Activated naive CD8-positive, alpha-beta T cell treated with anti-CD3 and anti-CD28 coated beads, Interleukin-2, amount 50 U/mL, for 24 hours (primary cell): ENCODE results near the gene ANAPC16.
"Not testable (repeated sequence)": the region's sequence is repeated elsewhere in the genome, so short reads cannot be mapped to it uniquely, and the experiment has no call there.

ENCODE experiments used
- ATAC-seq: fragments of 150-1000 bp; cut with Tn5 transposase; one replicate; pipeline ENCODE4 v1.10.0; 2021
- DNase-seq: peaks from one replicate; pipeline ENCODE4 v3.0.0; 2021
- H3K27ac Mint-ChIP-seq: one replicate; pipeline ENCODE4 v1.8.0; 2021; ENCODE audit warnings: mild to moderate bottlenecking, mixed read lengths
- H3K27me3 Mint-ChIP-seq: one replicate; pipeline ENCODE4 v1.8.0; 2021; ENCODE audit warnings: mixed read lengths
- H3K36me3 Mint-ChIP-seq: one replicate; pipeline ENCODE4 v1.8.0; 2021; ENCODE audit warnings: low read depth, mixed read lengths
- H3K4me1 Mint-ChIP-seq: one replicate; pipeline ENCODE4 v1.8.0; 2021; ENCODE audit warnings: mixed read lengths
- H3K4me3 Mint-ChIP-seq: one replicate; pipeline ENCODE4 v1.8.0; 2021; ENCODE audit warnings: mild to moderate bottlenecking, moderate library complexity, mixed read lengths
- H3K9me3 Mint-ChIP-seq: one replicate; pipeline ENCODE4 v1.8.0; 2021; ENCODE audit warnings: mixed read lengths

The ANAPC16 gene

DNA sequence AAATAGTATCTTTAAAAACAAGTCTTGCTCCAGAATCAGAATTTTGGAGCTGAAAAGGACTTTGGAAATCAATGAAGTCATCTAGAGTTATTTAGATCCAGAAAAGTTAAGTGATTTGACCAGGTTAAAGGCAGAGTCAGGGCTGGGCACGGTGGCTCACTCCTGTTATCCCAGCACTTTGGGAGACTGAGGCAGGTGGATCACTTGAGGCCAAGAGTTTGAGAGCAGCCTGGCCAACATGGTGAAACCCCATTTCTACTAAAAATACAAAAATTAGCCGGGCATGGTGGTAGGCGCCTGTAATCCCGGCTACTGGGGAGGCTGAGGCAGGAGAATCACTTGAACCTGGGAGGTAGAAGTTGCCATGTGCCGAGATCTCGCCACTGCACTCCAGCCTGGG is 8.4 kb downstream of the ANAPC16 start:
- not testable (repeated sequence) for H3K27me3 Mint-ChIP-seq, ATAC-seq, H3K9me3 Mint-ChIP-seq, DNase-seq
- peaks cover 34% of the 10 kb centered on the region for H3K36me3 Mint-ChIP-seq
- peak overlapping the region; percentile 86 for H3K27ac Mint-ChIP-seq
- H3K4me3 Mint-ChIP-seq, result peak overlapping the region; percentile 40
- H3K4me1 Mint-ChIP-seq, result peaks cover 63% of the 10 kb centered on the region

DNA sequence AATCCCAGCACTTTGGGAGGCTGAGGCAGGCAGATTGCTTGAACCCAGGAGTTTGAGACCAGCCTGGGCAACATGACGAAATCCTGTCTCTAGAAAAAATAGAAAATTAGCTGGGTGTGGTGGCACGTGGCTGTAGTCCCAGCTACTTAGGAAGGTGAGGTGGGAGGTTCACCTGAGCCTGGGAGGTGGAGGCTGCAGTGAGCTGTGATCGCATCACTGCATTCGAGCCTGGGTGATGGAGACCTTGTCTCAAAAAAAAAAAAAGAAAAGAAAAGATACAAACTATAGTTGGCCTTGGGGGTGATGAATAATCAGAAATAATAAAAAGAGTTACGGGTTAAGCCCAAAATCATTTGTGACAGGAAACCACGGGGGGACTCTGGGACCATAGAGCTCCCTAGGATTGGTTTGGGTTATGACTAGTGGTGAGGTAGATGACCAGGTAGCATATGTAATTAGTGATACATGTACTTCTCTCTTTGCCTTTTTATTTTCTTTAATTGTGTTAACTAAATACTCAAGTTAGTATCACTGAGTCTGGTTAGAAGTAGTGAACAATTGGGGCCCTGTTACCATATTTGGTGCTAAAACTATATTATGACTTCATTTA is 10.7 kb downstream of the ANAPC16 start:
- Mint-ChIP-seq H3K36me3 (peaks cover 41% of the 10 kb centered on the region), H3K27ac (peak overlapping the region; percentile 77), H3K4me1 (peaks cover 64% of the 10 kb centered on the region), H3K9me3 (no peaks in the 10 kb centered on the region), H3K4me3 (no peak overlapping the region), H3K27me3 (no peaks in the 10 kb centered on the region)
- DNase-seq (no peak), ATAC-seq (no peak)

DNA sequence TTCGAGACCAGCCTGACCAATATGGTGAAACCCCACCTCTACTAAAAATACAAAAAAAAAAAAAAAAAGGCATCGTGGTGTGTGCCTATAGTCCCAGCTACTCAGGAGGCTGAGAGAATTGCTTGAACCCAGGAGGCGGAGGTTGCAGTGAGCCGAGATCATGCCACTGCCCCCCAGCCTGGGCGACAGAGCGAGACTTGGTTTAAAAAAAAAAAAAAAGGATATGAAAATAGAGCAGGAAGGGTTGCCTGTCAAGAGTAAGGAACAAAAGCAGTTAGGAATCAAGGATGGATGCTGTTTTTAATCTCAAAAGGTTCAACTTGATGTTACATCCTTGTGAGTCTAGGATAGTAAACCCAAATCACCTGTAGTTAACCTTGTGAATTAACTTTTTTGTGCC is 12.0 kb downstream of the ANAPC16 start:
- Mint-ChIP-seq H3K27me3 (no peaks in the 10 kb centered on the region), H3K4me3 (no peak overlapping the region), H3K9me3 (no peaks in the 10 kb centered on the region), H3K36me3 (peaks cover 41% of the 10 kb centered on the region), H3K27ac (no peak overlapping the region), H3K4me1 (peaks cover 57% of the 10 kb centered on the region)
- ATAC-seq, result no peak
- DNase-seq, result no peak

DNA sequence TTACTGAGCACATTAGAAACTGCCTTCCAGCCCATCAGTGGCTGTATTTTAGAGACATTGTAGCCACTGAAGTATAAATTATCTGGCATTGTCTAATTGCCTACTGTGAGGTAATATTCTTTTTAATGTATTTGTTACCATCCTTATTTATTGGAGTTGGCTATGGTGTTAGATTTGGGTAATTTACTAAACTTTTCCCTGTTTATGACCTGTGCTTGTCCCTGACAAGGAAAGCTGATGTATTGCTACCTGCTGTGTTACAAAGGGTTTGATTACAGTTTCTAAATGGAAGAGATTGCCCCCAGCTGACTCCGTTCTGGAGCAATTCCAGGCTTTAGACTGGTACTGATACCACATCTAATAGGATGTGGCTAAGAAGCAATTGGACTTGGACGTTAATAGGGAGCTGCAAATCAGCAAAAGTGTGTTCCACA is 12.5 kb downstream of the ANAPC16 start:
- Mint-ChIP-seq H3K4me1 (peaks cover 52% of the 10 kb centered on the region), H3K4me3 (no peak overlapping the region), H3K27ac (no peak overlapping the region), H3K9me3 (no peaks in the 10 kb centered on the region), H3K36me3 (peaks cover 46% of the 10 kb centered on the region), H3K27me3 (no peaks in the 10 kb centered on the region)
- no peak for DNase-seq
- ATAC-seq, result no peak

DNA sequence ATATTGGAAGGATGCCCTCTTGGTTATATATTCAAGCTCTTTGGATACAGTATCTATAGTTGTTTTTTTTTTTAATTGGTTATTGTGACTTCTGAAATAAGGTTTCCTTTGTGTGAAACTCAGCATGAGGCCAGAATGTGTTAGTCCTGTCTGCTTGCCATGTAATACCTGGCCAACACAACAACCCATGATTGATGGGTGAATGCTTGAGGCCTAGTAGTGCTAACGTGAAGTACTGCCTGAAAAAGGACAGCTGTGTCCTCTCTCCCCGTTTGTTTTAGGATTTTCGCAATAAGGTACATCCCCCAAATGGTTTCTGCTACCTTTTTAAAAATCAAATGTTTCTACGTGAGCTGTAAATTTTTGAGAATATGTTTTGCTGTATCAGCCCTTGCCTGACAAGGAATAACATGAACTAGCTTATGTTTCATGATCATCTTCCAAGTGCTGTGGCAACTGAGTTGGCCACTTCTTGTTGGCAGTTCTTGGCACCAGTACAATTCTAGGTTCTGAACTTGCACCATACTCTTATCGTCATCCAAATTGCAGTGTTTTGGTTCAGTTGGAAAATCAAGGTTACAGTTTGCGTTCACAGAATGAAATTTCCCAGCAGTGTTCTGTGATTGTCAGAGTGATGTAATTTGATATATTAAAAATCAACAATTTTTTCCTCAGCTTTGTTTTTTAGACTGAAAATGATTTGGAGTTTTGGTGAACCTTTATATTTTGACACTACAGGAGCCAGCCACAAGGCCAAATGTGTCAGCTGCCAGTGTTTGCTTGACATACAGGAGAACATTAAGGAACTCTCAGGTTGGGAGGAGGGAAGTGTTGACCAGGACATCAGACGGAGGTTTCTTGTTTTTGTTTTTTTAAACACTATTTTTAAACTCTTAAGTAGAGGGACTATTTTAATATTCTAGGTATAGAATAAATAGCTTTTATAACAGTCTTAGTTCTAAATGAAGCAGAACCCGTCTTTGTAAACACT is 13.7 kb downstream of the ANAPC16 start:
- DNase-seq, result no peak
- no peaks in the 10 kb centered on the region for H3K27me3 Mint-ChIP-seq
- H3K9me3 Mint-ChIP-seq, result no peaks in the 10 kb centered on the region
- peak overlapping the region; percentile 41 for H3K27ac Mint-ChIP-seq
- no peak for ATAC-seq
- peaks cover 43% of the 10 kb centered on the region for H3K36me3 Mint-ChIP-seq
- peaks cover 42% of the 10 kb centered on the region for H3K4me1 Mint-ChIP-seq
- H3K4me3 Mint-ChIP-seq, result no peak overlapping the region

DNA sequence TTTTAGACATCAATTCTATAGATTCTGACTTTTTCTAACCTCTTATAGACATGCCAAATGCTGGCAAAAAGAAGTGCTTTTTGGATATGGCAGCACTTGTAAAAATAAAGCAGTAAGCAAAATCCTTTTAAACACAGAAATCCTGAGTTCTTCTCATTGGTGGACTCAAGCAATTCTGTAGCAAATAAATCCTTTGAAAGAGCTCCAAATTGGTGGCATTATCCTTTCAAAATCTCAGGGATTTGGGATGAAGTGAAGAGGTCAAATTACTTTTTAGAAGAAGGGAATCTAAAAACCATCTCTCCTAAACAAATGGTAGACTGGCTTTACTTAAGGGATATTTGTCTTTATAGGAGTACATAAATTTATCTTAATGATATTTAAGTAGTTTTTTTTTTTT is 17.8 kb downstream of the ANAPC16 start:
- Mint-ChIP-seq H3K9me3 (no peaks in the 10 kb centered on the region), H3K36me3 (peaks cover 46% of the 10 kb centered on the region), H3K27ac (no peak overlapping the region), H3K4me3 (no peak overlapping the region), H3K4me1 (peaks cover 18% of the 10 kb centered on the region), H3K27me3 (no peaks in the 10 kb centered on the region)
- ATAC-seq, result no peak
- no peak for DNase-seq

DNA sequence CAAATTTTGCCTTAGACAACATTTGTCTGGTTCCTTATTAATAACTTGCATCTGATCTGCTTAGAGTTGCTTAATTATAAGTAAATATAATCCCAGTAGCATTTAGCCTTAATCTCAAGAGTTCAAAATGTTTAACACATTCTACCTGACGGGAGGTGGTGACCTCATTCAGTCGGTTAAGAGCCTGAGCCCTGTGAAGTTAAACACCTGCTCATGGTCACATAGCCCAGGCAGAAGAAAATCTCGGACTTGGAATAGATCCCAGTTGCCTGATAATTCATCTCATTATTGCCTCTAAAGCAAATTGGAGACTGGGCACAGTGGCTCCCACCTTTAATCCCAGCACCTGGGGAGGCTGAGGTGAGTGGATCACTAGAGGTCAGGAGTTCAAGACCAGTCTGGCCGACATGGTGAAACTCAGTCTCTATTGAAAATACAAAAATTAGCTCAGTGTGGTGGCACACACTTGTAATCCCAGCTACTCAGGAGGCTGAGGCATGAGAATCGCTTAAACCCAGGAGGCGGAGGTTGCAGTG is 18.8 kb downstream of the ANAPC16 start:
- H3K27me3 Mint-ChIP-seq, result no peaks in the 10 kb centered on the region
- H3K9me3 Mint-ChIP-seq, result no peaks in the 10 kb centered on the region
- H3K4me3 Mint-ChIP-seq, result no peak overlapping the region
- no peak overlapping the region for H3K27ac Mint-ChIP-seq
- peaks cover 42% of the 10 kb centered on the region for H3K36me3 Mint-ChIP-seq
- H3K4me1 Mint-ChIP-seq, result peaks cover 12% of the 10 kb centered on the region
- DNase-seq (no peak), ATAC-seq (no peak)

DNA sequence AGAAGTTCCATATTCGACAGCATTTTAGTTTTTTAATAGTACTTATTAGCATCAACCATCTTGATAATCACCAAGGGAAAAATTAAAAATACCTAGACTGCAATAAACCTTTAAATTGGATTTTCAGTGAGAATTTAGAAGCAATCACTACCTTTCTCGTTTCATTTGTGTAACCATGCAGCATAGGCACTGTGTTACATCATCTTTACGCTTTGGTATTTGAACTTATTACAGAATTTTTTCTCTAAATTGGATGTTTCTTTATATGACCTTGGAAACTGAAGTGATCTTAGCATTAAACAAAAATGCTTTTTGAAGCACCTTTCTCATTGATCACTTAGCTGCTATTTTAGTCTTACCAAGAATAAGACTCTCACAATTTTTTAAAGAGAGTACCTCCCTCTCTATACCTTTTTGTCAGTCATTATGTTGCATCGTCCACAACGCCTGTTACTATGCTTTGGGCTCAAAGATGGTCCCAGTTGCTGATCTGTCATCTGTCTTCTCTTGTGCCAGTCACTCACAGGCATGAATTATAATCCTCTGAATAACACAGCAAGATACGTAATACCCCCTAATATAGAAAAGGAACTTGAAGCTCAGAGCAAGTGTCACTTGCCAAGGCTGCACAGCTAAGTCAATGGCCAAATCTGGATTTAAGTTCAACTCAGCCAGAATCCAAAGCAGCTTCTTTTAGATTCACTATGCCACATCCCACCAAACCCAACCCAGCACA is 19.9 kb downstream of the ANAPC16 start:
- Mint-ChIP-seq H3K27me3 (no peaks in the 10 kb centered on the region), H3K27ac (peak overlapping the region; percentile 20), H3K9me3 (no peaks in the 10 kb centered on the region), H3K4me1 (peaks cover 10% of the 10 kb centered on the region), H3K36me3 (peaks cover 33% of the 10 kb centered on the region), H3K4me3 (no peak overlapping the region)
- no peak for DNase-seq
- no peak for ATAC-seq

DNA sequence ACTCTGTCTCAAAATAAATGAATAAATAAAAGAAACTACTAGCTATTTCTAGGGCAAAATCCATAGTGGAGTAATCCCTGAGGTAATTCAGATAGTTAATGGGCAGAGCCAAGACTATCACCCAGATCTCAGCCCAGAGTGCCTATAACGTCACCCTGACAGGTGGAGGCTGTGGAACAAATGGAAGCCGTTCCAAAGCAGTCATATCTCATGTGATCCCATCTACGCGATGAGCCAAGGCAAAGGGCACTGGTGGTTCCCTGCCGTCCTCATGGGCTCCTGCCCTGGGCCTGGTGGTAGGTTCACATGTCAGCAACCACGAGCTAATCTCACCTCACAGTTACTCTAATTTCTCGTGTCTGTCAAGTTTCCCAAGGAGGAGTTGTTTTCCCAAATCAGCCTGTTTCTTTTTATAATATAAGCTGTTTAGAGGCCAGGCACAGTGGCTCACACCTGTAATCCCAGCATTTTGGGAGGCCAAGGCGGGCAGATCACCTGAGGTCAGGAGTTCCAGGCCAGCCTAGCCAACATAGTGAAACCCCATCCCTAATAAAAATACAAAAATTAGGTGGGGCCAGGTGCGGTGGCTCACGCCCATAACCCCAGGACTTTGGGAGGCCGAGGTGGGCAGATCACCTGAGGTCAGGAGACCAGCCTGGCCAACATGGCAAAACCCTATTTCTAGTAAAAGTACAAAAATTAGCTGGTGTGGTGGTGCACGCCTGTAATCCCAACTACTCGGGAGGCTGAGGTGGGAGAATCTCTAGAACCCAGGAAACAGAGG is 22.8 kb downstream of the ANAPC16 start:
- ATAC-seq, result no peak
- Mint-ChIP-seq H3K4me3 (no peak overlapping the region), H3K4me1 (peaks cover 33% of the 10 kb centered on the region)

DNA sequence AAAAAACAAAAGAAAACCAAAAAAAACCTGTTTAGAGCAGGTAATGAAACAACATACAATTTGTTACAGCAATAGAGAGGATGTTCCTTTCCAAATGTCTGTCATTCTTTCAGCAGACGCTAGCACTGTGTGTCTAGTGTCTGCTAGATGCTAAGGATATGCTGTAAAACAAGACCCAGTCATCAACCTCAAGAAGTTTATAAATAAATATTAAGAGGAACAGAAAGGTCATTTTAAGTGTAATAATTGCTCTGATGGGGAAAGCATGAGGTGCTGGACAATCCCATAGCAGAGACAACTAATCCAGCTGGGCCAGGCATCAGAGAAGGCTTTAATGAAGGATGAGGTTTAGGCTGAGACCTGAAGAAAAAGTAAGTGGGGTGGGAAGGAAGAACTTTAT is 23.6 kb downstream of the ANAPC16 start:
- H3K9me3 Mint-ChIP-seq, result no peaks in the 10 kb centered on the region
- ATAC-seq (no peak), DNase-seq (no peak)
- H3K4me1 Mint-ChIP-seq, result peaks cover 42% of the 10 kb centered on the region
- peaks cover 14% of the 10 kb centered on the region for H3K36me3 Mint-ChIP-seq
- no peak overlapping the region for H3K4me3 Mint-ChIP-seq
- no peak overlapping the region for H3K27ac Mint-ChIP-seq
- H3K27me3 Mint-ChIP-seq, result no peaks in the 10 kb centered on the region

More for the DNA sequence above, 22.8 kb downstream of the ANAPC16 start:
- H3K36me3 Mint-ChIP-seq, result peaks cover 18% of the 10 kb centered on the region
- no peak overlapping the region for H3K27ac Mint-ChIP-seq
- no peak for DNase-seq
- no peaks in the 10 kb centered on the region for H3K9me3 Mint-ChIP-seq
- H3K27me3 Mint-ChIP-seq, result no peaks in the 10 kb centered on the region

DNA sequence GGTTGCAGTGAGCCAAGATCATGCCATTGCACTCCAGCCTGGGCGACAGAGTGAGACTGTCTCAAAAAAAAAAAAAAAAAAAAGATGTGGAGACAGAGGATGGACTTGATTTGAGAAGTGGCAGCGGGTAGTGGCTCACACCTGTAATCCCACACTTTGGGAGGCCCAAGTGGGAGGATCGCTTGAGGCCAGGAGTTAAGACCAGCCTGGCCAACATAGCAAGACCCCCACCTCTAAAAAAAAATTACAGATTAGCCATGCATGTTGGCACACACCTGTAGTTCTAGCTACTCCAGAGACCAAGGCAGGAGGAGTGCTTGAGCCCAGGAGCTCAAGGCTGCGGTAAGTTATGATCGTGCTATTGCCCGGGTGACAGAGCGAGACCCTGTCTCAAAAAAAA is 24.6 kb downstream of the ANAPC16 start:
- no peak for DNase-seq
- no peak overlapping the region for H3K27ac Mint-ChIP-seq
- no peaks in the 10 kb centered on the region for H3K9me3 Mint-ChIP-seq
- no peak overlapping the region for H3K4me3 Mint-ChIP-seq
- ATAC-seq, result no peak
- peaks cover 51% of the 10 kb centered on the region for H3K4me1 Mint-ChIP-seq
- peaks cover 11% of the 10 kb centered on the region for H3K36me3 Mint-ChIP-seq
- H3K27me3 Mint-ChIP-seq, result no peaks in the 10 kb centered on the region

DNA sequence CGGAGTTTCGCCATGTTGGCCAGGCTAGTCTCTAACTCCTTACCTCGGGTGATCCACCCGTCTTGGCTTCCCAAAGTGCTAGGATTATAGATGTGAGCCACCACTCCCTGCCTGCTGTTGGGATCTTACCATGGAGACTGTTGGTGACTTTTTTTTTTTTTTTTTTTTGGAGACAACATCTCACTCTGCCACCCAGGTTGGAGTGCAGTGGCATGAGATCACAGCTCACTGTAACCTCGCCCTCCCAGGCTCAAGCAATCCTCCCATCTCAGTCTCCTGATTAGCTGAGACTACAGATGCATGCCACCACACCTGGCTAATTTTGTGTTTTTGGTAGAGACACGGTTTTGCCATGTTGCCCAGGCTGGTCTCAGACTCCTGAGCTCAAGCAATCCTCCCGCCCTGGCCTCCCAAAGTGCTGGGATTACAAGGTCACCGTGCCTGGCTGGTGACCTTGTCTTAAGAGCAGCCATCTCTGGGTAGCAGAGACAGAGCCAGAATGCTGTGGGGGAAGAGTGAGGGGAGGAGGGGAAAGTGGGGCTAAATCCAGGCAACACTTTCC is 26.0 kb downstream of the ANAPC16 start:
- Mint-ChIP-seq H3K4me1 (peaks cover 62% of the 10 kb centered on the region), H3K36me3 (peaks cover 3% of the 10 kb centered on the region), H3K9me3 (no peaks in the 10 kb centered on the region), H3K4me3 (peak overlapping the region; percentile 42), H3K27me3 (no peaks in the 10 kb centered on the region), H3K27ac (peak overlapping the region; percentile 81)
- ATAC-seq (no peak), DNase-seq (no peak)

DNA sequence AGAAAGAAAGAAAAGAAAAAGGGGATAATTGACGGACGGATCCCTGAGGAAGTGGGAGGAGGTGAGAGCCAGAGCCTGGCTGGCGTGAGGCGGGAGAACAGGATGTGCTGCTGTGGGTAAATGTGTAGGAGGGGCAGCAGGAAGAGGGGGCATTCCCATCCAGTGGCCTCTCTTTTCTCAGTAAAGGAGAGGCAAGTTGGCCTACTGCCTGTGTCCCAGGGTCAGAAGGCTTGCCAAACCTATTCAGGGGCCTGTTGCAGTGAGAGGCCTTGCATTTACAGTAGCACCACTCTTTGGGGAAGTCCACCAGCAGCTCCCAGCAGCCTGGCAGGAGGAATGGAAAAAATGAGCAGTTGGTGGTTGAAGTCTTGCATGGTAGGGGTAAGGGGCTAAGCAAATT is 26.9 kb downstream of the ANAPC16 start:
- H3K9me3 Mint-ChIP-seq, result no peaks in the 10 kb centered on the region
- peaks cover 3% of the 10 kb centered on the region for H3K36me3 Mint-ChIP-seq
- H3K27me3 Mint-ChIP-seq, result no peaks in the 10 kb centered on the region
- ATAC-seq (peak; percentile 73), DNase-seq (peak; percentile 48)
- H3K27ac Mint-ChIP-seq, result peak overlapping the region; percentile 87
- H3K4me3 Mint-ChIP-seq, result peak overlapping the region; percentile 40
- H3K4me1 Mint-ChIP-seq, result peaks cover 71% of the 10 kb centered on the region
